Progenitor cell of endocrine pancreas (in vitro differentiated cells): ENCODE measurements around the gene KCTD18. TPM values are rescaled to one million over a fixed set of nuclear protein-coding genes. Genes with fewer than 3 reads are reported as not detected.

Source experiments
- DNase-seq: peaks from one replicate; pipeline ENCODE4 v3.0.0; 2021; ENCODE audit warnings: low spot score; ENCODE audit not compliant: unreplicated experiment
- H3K27ac Mint-ChIP-seq: 2 replicates; pipeline ENCODE4 v1.8.0; 2021; ENCODE audit warnings: mild to moderate bottlenecking, moderate library complexity, mixed read lengths
- H3K27me3 Mint-ChIP-seq: 2 replicates; pipeline ENCODE4 v1.8.0; 2021; ENCODE audit warnings: mixed read lengths
- H3K36me3 Mint-ChIP-seq: 2 replicates; pipeline ENCODE4 v1.8.0; 2022; ENCODE audit warnings: mixed read lengths; ENCODE audit not compliant: insufficient read depth
- H3K4me1 Mint-ChIP-seq: 2 replicates; pipeline ENCODE4 v1.8.0; 2021; ENCODE audit warnings: low read depth, mixed read lengths
- H3K4me3 Mint-ChIP-seq: 2 replicates; pipeline ENCODE4 v1.8.0; 2021; ENCODE audit warnings: low read depth, mild to moderate bottlenecking, moderate library complexity, mixed read lengths
- H3K9me3 Mint-ChIP-seq: 2 replicates; pipeline ENCODE4 v1.8.0; 2021; ENCODE audit warnings: low read depth, mixed read lengths
- CTCF ChIP-seq: fragments of 200-600 bp; sonication (generic); IDR thresholded peaks from one replicate; pipeline ENCODE4 v1.5.0; 2021; ENCODE audit warnings: antibody characterized with exemption, mild to moderate bottlenecking; ENCODE audit not compliant: unreplicated experiment
- total RNA-seq: library from RNA; stranded (reverse); gene quantifications from 2 replicates; pipeline ENCODE4 v1.2.1, GENCODE V29; 2021

Gene KCTD18
- total RNA-seq, 1 donor from 2014 or later, result 7.3 TPM

- TF ChIP-seq CTCF, result no peak
- H3K4me1 Mint-ChIP-seq, result peaks cover 10% of the 10 kb centered on the region
- H3K27me3 Mint-ChIP-seq, result no peaks in the 10 kb centered on the region
- no peak for DNase-seq
- H3K27ac Mint-ChIP-seq, result no peak overlapping the region
- H3K4me3 Mint-ChIP-seq, result no peak overlapping the region
- H3K36me3 Mint-ChIP-seq, result peaks cover 44% of the 10 kb centered on the region
- H3K9me3 Mint-ChIP-seq, result no peaks in the 10 kb centered on the region
These were observed 41.8 kb downstream of the KCTD18 start for GRCh38 chr2:200467806-200468681.

- no peak overlapping the region for H3K27ac Mint-ChIP-seq
- no peak for DNase-seq
- no peak overlapping the region for H3K4me3 Mint-ChIP-seq
- H3K27me3 Mint-ChIP-seq, result no peaks in the 10 kb centered on the region
- no peak for TF ChIP-seq CTCF
- H3K36me3 Mint-ChIP-seq, result peaks cover 42% of the 10 kb centered on the region
- peaks cover 10% of the 10 kb centered on the region for H3K4me1 Mint-ChIP-seq
- no peaks in the 10 kb centered on the region for H3K9me3 Mint-ChIP-seq
These were observed 43.1 kb downstream of the KCTD18 start for GRCh38 chr2:200466425-200467418.

- TF ChIP-seq CTCF, result no peak
- no peak for DNase-seq
- H3K36me3 Mint-ChIP-seq, result peaks cover 28% of the 10 kb centered on the region
- no peaks in the 10 kb centered on the region for H3K27me3 Mint-ChIP-seq
- no peaks in the 10 kb centered on the region for H3K9me3 Mint-ChIP-seq
- no peak overlapping the region for H3K27ac Mint-ChIP-seq
- no peaks in the 10 kb centered on the region for H3K4me1 Mint-ChIP-seq
- H3K4me3 Mint-ChIP-seq, result no peak overlapping the region
These were observed 46.4 kb downstream of the KCTD18 start for GRCh38 chr2:200463452-200463851.

- no peak for DNase-seq
- Mint-ChIP-seq H3K9me3 (no peaks in the 10 kb centered on the region), H3K4me3 (no peak overlapping the region), H3K4me1 (no peaks in the 10 kb centered on the region), H3K27ac (peak overlapping the region; percentile 67), H3K27me3 (no peaks in the 10 kb centered on the region), H3K36me3 (peaks cover 25% of the 10 kb centered on the region)
- TF ChIP-seq CTCF, result no peak
These were observed 47.8 kb downstream of the KCTD18 start for GRCh38 chr2:200461846-200462710.
